Measurements from ENCODE around the gene TAS2R4. TPM values are rescaled to one million over a fixed set of nuclear protein-coding genes. Genes with fewer than 3 reads are reported as not detected.

TAS2R4 gene, protein sequence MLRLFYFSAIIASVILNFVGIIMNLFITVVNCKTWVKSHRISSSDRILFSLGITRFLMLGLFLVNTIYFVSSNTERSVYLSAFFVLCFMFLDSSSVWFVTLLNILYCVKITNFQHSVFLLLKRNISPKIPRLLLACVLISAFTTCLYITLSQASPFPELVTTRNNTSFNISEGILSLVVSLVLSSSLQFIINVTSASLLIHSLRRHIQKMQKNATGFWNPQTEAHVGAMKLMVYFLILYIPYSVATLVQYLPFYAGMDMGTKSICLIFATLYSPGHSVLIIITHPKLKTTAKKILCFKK
- polyA plus RNA-seq (2013, experiment 1 of 2): 0.03 TPM
- polyA plus RNA-seq (2013, experiment 2 of 2): 0.04 TPM

DNA sequence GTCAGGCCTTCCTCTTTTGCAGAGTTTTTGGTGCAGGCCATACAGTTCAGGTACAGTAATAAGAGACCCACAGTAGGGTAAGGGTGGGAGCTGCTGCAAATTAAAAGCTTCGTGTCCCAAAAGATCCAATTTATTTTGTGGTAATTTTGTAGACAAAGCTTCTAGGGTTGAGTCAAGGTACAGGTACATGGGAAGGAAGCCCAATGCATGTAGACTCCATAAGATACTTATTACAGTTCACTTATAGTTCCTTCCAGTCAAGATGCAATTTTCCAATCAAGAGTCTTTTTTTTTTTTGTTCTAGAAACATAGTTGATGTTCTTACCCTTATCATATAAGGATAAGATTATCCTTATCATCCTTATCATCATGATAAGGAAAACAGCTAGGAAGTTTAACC lies at the start of gene TAS2R4:
TAS2R4 (plus strand) TSS at position 301 of the 400 bp plus-strand sequence. CDS start 1,815 bp downstream, outside the sequence.
- no peak within 1 kb of the TSS for H2BK5ac ChIP-seq (ENCODE audit: low read depth, low read length, poor library complexity, severe bottlenecking)
- no peaks in the 10 kb centered on the region for H3K27me3 ChIP-seq (ENCODE audit: control insufficient read depth in 1 of 2, insufficient read depth in 1 of 2, low read length in 2 of 2)
- H3K4ac ChIP-seq (ENCODE audit: low read depth in 1 of 2, low read length in 2 of 2): no peak within 1 kb of the TSS
- H3K18ac ChIP-seq (ENCODE audit: low read depth in 1 of 2, low read length in 2 of 2): no peak within 1 kb of the TSS
- H3K79me1 ChIP-seq (replicated peaks; ENCODE audit: low read length, poor library complexity, severe bottlenecking): peaks cover 9% of the 10 kb centered on the region
- H3K36me3 ChIP-seq (ENCODE audit: control insufficient read depth in 1 of 2, insufficient read depth in 2 of 2, low read depth in 1 of 2, low read length in 2 of 2): peaks cover 11 to 31% of the 10 kb centered on the region in 2 experiments
- no peak within 1 kb of the TSS for H2BK15ac ChIP-seq (ENCODE audit: low read depth, poor library complexity, severe bottlenecking)
- H3K4me1 ChIP-seq (ENCODE audit: control insufficient read depth, insufficient read depth, low read depth, low read length): no peaks in the 10 kb centered on the region
- H3K9ac ChIP-seq (ENCODE audit: low read length): no peak within 1 kb of the TSS
- WGBS: 83% methylated on average over 1 of the region's 1 CpG
- no peak within 1 kb of the TSS for H3K27ac ChIP-seq (ENCODE audit: low read length, poor library complexity, severe bottlenecking)
- H3K23ac ChIP-seq (ENCODE audit: low read length in 2 of 2): no peak within 1 kb of the TSS
- H2AK5ac ChIP-seq (ENCODE audit: low read length, severe bottlenecking): no peak within 1 kb of the TSS
- H3K9me3 ChIP-seq (ENCODE audit: control insufficient read depth, low read length): no peaks in the 10 kb centered on the region
- no peak within 1 kb of the TSS for H2AFZ ChIP-seq (ENCODE audit: low read depth, low read length)
- no peak within 1 kb of the TSS for H2BK120ac ChIP-seq (ENCODE audit: low read depth, low read length)
- no peak within 1 kb of the TSS for H2BK12ac ChIP-seq (ENCODE audit: low read length in 2 of 2)
- H4K8ac ChIP-seq (ENCODE audit: low read length): no peak within 1 kb of the TSS
- H3K4me2 ChIP-seq (ENCODE audit: low read length, poor library complexity, severe bottlenecking): no peak within 1 kb of the TSS
- H3K4me3 ChIP-seq (ENCODE audit: insufficient read depth in 1 of 2, low read depth in 1 of 2, low read length in 2 of 2): no peak within 1 kb of the TSS
- no peak within 1 kb of the TSS for H3K14ac ChIP-seq (ENCODE audit: low read length in 2 of 2)
- DNase-seq: no peak
- H4K91ac ChIP-seq (ENCODE audit: low read length): no peak within 1 kb of the TSS

DNA sequence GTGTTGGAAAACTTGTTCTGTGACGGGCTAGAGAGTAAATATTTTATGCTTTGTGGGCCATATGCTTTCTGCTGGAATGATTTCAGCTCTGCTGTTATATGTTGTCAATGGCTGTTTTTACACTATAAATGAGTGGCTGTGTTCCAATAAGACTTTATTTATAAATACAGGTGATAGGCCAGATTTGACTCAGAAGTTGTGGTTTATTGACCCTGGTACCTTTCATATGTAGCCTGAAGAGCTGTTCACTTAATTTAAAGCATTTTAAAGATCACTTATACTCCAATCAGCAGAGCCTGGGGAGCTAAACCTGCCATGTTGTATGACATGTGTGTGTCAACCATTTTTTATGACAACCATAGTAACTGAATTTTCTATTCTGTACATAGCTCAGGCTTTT lies 47.5 kb upstream of the TAS2R4 start:
- Histone ChIP-seq H3K23ac (ENCODE audit: low read length in 2 of 2) (no peak overlapping the region), H2AK5ac (ENCODE audit: low read length, severe bottlenecking) (no peak overlapping the region), H3K18ac (ENCODE audit: low read depth in 1 of 2, low read length in 2 of 2) (no peak overlapping the region), H3K4me3 (ENCODE audit: insufficient read depth in 1 of 2, low read depth in 1 of 2, low read length in 2 of 2) (no peak overlapping the region), H3K9me3 (ENCODE audit: control insufficient read depth, low read length) (no peaks in the 10 kb centered on the region), H4K8ac (ENCODE audit: low read length) (no peak overlapping the region), H3K4me2 (ENCODE audit: low read length, poor library complexity, severe bottlenecking) (no peak overlapping the region), H3K36me3 (ENCODE audit: control insufficient read depth in 1 of 2, insufficient read depth in 2 of 2, low read depth in 1 of 2, low read length in 2 of 2) (no peaks in the 10 kb centered on the region), H3K4ac (ENCODE audit: low read depth in 1 of 2, low read length in 2 of 2) (no peak overlapping the region), H2BK120ac (ENCODE audit: low read depth, low read length) (no peak overlapping the region), H3K27me3 (ENCODE audit: control insufficient read depth in 1 of 2, insufficient read depth in 1 of 2, low read length in 2 of 2) (peaks cover 0 to 7% of the 10 kb centered on the region in 2 experiments), H3K14ac (ENCODE audit: low read length in 2 of 2) (no peak overlapping the region), H2BK12ac (ENCODE audit: low read length in 2 of 2) (no peak overlapping the region), H3K4me1 (ENCODE audit: control insufficient read depth, insufficient read depth, low read depth, low read length) (no peaks in the 10 kb centered on the region), H3K79me1 (replicated peaks; ENCODE audit: low read length, poor library complexity, severe bottlenecking) (no peaks in the 10 kb centered on the region), H2BK5ac (ENCODE audit: low read depth, low read length, poor library complexity, severe bottlenecking) (no peak overlapping the region), H3K9ac (ENCODE audit: low read length) (no peak overlapping the region), H2BK15ac (ENCODE audit: low read depth, poor library complexity, severe bottlenecking) (no peak overlapping the region), H3K27ac (ENCODE audit: low read length, poor library complexity, severe bottlenecking) (no peak overlapping the region), H2AFZ (ENCODE audit: low read depth, low read length) (no peak overlapping the region), H4K91ac (ENCODE audit: low read length) (no peak overlapping the region)
- WGBS: 93% methylated on average over 1 of the region's 1 CpG
- DNase-seq: no peak

DNA sequence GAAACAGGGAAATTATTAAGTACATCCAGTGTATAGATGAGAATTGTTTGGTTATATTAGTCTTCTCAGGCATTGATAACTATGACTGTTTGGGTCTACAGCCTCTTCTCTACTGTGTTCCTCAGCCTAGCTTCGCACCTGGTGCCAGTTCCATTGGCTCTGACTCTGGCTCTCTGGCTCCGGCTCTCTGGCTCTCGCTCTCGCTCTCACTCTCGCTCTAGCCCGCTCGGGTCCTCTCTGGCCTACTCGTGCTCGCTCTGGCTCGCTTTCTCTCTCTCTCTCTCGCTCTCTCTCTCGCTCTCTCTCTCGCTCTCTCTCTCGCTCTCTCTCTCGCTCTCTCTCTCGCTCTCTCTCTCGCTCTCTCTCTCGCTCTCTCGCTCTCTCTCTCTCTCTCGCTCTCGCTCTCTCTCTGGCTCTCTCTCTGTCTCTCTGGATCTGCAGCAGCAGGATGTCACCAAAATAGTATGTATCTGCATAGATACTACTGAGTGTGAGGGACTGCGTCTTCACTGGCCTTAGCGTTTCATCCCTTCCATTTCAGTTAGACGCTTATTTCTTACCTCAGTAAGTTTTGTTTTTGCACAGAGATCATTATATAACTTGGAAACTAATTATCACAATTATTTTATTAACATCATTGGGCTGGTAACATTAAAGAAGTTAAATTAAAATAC lies 44.9 kb upstream of the TAS2R4 start:
- Histone ChIP-seq H2BK12ac (ENCODE audit: low read length in 2 of 2) (no peak overlapping the region), H3K18ac (ENCODE audit: low read depth in 1 of 2, low read length in 2 of 2) (no peak overlapping the region), H3K4ac (ENCODE audit: low read depth in 1 of 2, low read length in 2 of 2) (no peak overlapping the region), H3K14ac (ENCODE audit: low read length in 2 of 2) (no peak overlapping the region), H2BK15ac (ENCODE audit: low read depth, poor library complexity, severe bottlenecking) (no peak overlapping the region), H3K4me1 (ENCODE audit: control insufficient read depth, insufficient read depth, low read depth, low read length) (no peaks in the 10 kb centered on the region), H4K91ac (ENCODE audit: low read length) (no peak overlapping the region), H3K9ac (ENCODE audit: low read length) (no peak overlapping the region), H3K27ac (ENCODE audit: low read length, poor library complexity, severe bottlenecking) (no peak overlapping the region), H3K9me3 (ENCODE audit: control insufficient read depth, low read length) (no peaks in the 10 kb centered on the region), H3K4me3 (ENCODE audit: insufficient read depth in 1 of 2, low read depth in 1 of 2, low read length in 2 of 2) (no peak overlapping the region), H2BK5ac (ENCODE audit: low read depth, low read length, poor library complexity, severe bottlenecking) (no peak overlapping the region), H3K23ac (ENCODE audit: low read length in 2 of 2) (no peak overlapping the region), H2AK5ac (ENCODE audit: low read length, severe bottlenecking) (no peak overlapping the region), H2AFZ (ENCODE audit: low read depth, low read length) (no peak overlapping the region), H3K4me2 (ENCODE audit: low read length, poor library complexity, severe bottlenecking) (no peak overlapping the region), H3K27me3 (ENCODE audit: control insufficient read depth in 1 of 2, insufficient read depth in 1 of 2, low read length in 2 of 2) (peaks cover 0 to 7% of the 10 kb centered on the region in 2 experiments), H3K36me3 (ENCODE audit: control insufficient read depth in 1 of 2, insufficient read depth in 2 of 2, low read depth in 1 of 2, low read length in 2 of 2) (no peaks in the 10 kb centered on the region), H2BK120ac (ENCODE audit: low read depth, low read length) (no peak overlapping the region), H3K79me1 (replicated peaks; ENCODE audit: low read length, poor library complexity, severe bottlenecking) (no peaks in the 10 kb centered on the region), H4K8ac (ENCODE audit: low read length) (no peak overlapping the region)
- no peak for DNase-seq
- WGBS: 93% methylated on average over 9 of the region's 24 CpGs

DNA sequence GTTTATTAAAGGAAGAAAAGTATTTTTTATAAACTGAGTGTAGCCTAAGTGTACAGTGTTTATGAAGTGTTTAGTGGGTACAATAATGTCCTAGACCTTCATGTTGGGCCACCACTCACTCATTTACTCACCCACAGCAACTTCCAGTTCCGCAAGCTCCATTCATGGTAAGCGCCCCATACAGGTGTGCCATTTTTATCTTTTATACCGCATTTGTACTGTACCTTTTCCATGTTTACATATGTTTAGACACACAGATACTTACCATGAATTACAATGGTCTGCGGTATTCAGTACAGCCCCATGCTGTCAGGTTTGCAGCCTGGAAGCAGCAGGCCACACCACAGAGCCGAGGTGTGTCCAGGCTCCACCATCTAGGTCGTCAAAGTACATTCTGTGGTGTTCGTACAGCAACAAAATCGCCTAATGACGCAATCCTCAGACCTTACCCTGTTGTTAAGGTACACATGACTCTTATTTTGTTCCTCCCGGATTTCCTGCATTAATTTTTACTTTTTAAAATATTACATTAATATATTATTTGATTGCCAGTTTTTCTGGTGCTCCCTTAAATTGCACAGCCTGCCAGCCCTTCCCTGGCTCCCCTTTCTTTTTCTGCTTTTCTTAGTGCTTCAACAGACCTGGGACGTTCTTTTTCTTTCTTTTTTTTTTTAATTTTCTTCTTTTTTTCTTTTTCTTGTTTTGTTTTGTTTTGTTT lies 39.2 kb upstream of the TAS2R4 start:
- 94% methylated on average over 10 of the region's 11 CpGs for WGBS
- Histone ChIP-seq H3K4me1 (ENCODE audit: control insufficient read depth, insufficient read depth, low read depth, low read length) (peaks cover 7% of the 10 kb centered on the region), H2AK5ac (ENCODE audit: low read length, severe bottlenecking) (no peak overlapping the region), H3K27ac (ENCODE audit: low read length, poor library complexity, severe bottlenecking) (peak overlapping the region; percentile 84), H2BK15ac (ENCODE audit: low read depth, poor library complexity, severe bottlenecking) (no peak overlapping the region), H2BK12ac (ENCODE audit: low read length in 2 of 2) (no peak overlapping the region), H3K79me1 (replicated peaks; ENCODE audit: low read length, poor library complexity, severe bottlenecking) (peaks cover 11% of the 10 kb centered on the region), H3K4me2 (ENCODE audit: low read length, poor library complexity, severe bottlenecking) (peak overlapping the region; percentile 71), H3K9me3 (ENCODE audit: control insufficient read depth, low read length) (no peaks in the 10 kb centered on the region), H3K36me3 (ENCODE audit: control insufficient read depth in 1 of 2, insufficient read depth in 2 of 2, low read depth in 1 of 2, low read length in 2 of 2) (peaks cover 4 to 30% of the 10 kb centered on the region in 2 experiments), H3K4ac (ENCODE audit: low read depth in 1 of 2, low read length in 2 of 2) (no peak overlapping the region), H3K9ac (ENCODE audit: low read length) (peak overlapping the region; percentile 97), H3K18ac (ENCODE audit: low read depth in 1 of 2, low read length in 2 of 2) (no peak overlapping the region), H3K4me3 (ENCODE audit: insufficient read depth in 1 of 2, low read depth in 1 of 2, low read length in 2 of 2) (peak overlapping the region; percentile 65 to 91), H4K91ac (ENCODE audit: low read length) (peak overlapping the region; percentile 7), H2BK5ac (ENCODE audit: low read depth, low read length, poor library complexity, severe bottlenecking) (no peak overlapping the region), H4K8ac (ENCODE audit: low read length) (peak overlapping the region; percentile 100), H3K23ac (ENCODE audit: low read length in 2 of 2) (no peak overlapping the region), H2BK120ac (ENCODE audit: low read depth, low read length) (peak overlapping the region; percentile 67), H2AFZ (ENCODE audit: low read depth, low read length) (peak overlapping the region; percentile 80), H3K27me3 (ENCODE audit: control insufficient read depth in 1 of 2, insufficient read depth in 1 of 2, low read length in 2 of 2) (no peaks in the 10 kb centered on the region), H3K14ac (ENCODE audit: low read length in 2 of 2) (no peak overlapping the region)
- peak; percentile 2 for DNase-seq

Data from mesenchymal stem cell (in vitro differentiated cells and primary cell).